ENCODE measurements around the gene P2RY14.

P2RY14 gene

DNA sequence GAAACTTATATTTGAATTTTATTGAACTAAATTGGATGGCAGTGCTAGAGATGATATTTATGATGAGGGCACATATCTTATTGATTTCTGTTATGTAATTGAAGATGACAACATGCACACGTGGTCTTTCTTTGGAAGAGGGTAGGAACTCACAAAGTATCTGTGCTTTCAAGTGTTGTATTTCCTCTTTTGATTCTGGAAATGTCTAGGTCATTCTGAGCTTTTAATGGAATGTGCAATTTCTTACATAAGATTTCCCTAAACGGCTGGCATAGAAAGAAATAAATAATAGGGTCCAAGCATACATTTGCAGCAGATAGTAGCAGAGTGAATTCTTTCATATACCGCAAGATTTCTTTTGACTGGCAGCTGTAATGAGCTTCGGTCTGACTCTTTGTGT is 65.2 kb downstream of the P2RY14 start:
- no peak for DNase-seq

DNA sequence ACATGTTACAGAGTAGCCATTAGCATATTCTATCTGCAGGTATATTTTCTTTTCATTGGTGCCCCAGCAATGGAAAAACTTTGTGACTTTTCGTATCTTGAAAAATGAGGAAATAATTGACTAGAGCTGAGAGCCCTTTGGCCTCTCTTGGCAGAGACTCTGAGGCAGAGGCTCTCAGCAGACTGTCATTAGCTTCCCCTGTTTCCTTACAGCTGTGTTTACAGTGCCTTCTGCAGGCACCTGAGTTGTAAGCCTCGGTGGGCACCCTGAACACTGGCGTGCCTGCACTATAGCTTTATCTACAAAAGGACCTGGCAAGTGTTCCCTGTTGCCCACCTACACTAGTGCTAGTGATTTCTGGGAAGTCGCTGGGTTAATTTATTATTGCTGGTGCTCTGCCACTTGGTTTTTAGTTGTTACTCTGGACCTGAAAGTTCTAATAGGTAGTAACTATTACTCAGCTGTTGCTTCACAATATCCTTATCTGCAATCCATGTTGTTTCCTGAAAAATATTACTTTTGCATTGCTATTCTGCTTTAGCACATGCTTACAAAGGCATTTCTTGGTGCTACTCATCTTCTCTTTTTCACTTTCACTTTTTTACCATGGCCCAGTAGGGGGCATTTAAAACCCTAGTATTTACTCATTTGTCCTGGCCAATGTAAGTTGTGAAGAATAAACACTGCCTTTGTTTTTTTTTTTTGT is 67.5 kb downstream of the P2RY14 start:
- DNase-seq, result no peak

DNA sequence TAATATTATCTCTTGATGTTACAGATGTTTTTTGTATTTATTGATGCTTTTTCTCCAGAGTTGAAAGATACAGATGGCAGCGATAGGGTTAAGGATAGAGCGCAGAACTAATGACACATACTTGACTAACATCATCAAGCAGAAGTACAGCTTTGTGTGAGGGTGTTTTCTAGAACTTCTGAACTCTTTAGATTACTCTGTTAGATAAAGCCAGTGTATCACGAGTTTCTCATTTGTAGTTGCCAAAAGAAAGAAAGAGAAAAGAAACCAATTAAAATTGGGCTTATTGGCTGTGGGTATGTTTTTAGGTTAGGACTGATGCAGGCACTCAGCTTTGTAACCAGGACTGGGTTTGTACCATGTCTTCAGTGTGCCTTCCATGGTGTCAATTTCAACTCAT is 68.7 kb downstream of the P2RY14 start:
- DNase-seq, result no peak

DNA sequence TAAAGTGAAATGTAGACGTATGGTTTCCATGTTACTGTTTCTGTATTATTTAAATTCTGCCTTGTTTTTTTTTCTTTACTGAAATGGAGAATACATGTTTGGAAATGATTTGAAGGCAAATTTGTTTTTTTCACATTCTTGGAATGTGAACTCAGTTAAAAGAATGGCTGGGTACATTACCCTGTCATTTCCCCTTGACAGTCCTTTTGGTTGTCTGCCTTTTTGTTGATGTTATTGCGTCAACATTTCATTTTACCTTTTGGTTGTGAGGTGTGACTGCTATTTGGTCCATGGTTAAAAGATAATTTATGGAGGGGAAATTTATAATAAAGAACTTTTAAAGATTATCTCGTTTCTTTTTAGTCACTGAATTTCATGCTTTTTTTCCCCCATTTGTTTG is 72.1 kb downstream of the P2RY14 start:
- DNase-seq, result no peak

DNA sequence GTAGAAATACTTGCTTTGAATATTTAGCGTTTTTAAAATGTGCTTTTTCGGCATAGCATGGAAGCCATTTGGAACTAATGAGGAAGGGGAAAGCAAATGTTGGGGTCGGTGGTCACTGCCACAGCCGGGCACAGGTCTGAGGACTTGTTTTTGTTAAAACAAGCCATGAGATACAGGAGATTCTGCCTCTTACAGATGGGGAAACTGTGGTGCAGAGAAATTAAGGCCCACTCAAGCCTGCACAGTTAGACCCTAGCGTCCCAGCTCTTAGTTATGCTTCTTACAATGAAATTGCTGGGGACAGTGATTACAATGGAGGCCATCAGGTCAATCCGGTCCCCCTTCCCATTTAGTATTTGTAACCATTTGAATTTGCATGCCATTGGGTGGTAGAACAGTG is 72.9 kb downstream of the P2RY14 start:
- no peak for DNase-seq

DNA sequence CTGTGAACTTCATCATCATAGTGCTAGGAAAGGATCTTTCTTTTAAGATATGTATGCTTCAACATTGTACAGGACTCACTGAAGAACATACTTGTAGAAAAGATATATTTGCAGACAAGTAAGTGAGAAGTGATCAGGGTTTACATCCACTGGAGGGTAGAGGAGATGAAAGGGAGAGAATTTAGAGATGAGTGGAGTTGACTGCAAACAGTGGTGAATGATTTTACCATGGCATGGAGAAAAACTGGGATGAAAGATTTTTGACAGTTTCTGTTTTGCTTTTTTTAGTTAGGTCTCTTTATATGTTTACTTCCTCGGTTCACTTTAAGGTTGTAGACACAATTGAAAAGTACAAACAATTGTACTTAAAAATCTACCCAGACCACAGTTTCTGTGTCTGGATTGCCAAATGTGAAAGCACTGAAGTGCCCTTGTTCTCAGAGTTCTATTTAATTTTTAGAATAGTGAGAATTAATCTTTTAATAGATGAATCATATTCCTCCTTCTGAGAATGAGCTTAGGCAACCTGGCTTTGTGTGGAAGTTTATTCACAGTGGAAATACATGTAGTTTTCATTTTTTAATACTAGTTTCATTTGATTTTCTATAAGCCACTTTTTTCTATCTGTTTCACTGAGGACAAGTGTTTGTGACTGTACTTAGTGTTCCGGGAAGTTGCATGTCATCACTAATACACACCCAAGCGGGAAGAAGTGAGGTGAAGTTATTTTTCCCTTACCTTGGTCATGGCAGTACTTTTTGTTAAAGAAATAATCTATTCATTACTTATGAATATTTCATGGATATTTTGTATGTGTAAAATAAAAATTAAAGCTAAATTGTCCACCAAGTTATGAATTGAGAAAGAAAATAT is 73.6 kb downstream of the P2RY14 start:
- no peak for DNase-seq

- DNase-seq, result no peak
Measured at GRCh38 chr3:151203051-151203420, 75.3 kb downstream of the P2RY14 start, which contains the start of gene GPR171. Gene GPR171 (minus strand): TSS chr3:151203216. CDS start chr3:151199386, 3,830 bp downstream.

- no peak for DNase-seq
Measured at GRCh38 chr3:151201051-151201730, 77.2 kb downstream of the P2RY14 start.

DNA sequence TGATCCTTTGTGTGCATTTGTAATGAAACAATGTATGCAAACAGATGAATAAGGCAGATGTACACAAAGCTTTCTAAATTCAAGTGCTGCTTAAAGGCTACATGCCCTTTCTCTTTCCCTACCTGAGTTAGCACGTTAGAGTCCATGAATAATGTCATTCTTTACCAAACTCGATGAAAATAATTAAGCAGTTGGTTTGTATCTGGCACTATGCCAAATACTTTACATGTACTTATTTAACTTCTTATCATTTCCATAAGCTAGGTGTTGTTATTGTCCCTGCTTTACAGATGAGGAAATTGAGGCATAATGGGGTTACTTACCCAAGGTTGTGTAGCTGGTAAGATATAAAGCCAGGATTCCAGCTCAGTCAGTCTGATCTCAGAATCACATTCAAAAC is 77.8 kb downstream of the P2RY14 start:
- DNase-seq, result no peak

DNA sequence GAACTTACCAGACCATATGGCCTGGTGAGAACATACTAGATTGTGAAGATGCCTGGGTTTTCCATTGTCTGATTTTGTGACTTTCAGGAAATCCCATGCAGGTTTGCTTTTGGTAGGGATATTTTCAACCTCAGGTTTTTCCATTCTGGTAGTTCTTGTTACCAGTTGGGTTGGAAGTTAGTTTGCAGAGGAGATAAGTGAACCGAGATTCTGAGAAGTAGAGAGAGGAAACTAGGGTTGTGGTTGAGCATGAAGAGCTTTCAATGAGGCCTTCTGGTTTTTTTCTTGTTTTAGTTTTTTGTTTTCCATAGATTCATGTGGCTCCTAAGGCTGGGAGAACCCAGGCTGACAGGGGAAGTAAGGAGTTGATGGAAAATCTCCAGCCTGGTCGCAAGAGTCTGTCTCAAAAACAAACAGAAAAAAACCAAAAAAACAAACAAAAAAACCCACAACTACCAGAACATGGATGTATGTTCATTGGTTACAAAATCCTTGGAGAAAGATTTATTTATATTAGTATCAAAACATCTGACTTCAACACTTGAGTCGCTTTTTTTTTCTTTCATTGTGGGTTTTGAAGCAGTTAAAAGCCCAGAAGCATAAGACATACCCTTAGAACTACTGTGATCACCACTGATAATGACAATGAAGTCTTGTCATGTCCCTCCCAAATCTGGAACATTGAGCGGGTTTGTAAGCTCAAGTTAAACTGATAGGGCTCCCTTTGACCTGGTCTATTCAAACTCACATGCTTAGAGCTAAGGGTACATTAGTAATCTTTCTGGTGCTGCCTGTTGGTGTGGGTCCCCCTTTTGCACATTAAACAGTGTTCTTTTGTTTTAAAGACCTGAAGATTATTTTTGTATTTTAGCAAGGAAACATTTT is 78.5 kb downstream of the P2RY14 start:
- no peak for DNase-seq

GRCh38 chr3:151198849-151199248 is 79.5 kb downstream of the P2RY14 start:
- no peak for DNase-seq

GRCh38 chr3:151197981-151198767 is 80.2 kb downstream of the P2RY14 start:
- no peak for DNase-seq

DNA sequence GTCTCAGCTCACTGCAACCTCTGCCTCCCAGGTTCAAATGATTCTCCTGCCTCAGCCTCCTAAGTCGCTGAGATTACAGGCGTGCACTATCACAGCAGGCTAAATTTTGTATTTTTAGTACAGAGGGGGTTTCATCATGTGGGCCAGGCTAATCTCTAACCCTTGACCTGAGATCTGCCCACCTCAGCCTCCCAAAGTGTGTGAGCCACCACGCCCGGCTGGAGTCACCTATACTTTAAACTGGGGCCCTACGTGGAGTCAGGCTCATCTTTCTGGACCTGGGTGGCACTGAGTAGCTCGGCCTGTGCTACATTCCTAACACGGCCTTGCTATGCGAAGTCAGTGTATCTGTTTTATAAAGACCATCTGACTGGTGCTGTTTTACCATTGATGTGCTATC is 81.1 kb downstream of the P2RY14 start:
- DNase-seq, result no peak

DNA sequence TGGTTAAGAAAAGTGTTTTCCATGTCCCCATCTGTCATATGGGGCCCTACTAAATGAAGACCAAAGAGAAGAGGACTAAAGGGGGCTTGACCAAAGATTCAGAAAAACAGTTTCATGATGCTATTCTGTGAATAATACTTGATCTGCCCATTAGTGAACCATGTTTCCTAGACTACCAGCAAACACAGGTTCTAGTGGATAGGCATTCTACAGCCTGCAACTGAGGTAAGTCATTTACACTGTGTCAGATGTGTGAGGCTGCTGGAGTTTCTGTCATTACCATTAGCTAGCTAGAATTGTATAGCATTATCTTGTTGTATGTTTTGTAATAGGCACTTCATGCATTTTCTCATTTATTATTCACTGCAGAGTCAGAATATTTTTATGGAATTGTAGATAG is 81.9 kb downstream of the P2RY14 start:
- DNase-seq, result no peak

- no peak for DNase-seq
Measured at GRCh38 chr3:151195826-151196225, 82.5 kb downstream of the P2RY14 start.

DNA sequence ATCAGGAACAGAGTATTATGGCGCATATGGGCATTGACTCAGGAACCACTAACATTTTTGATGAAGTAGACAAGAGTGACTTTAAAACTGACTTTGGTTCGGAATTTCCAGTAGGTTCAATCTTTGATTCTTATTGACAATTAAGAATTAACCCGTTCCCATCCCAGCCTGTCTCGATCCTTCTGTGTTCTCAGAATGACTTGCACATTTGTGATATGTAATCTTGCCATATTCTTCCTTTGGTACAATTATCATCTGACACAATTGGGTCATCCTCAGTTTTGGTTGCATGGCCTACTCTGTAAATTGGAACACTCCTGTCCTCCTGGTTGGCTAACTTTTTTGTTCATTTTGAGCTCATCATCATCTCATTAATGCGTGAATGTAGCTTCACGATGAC is 85.8 kb downstream of the P2RY14 start:
- no peak for DNase-seq

DNA sequence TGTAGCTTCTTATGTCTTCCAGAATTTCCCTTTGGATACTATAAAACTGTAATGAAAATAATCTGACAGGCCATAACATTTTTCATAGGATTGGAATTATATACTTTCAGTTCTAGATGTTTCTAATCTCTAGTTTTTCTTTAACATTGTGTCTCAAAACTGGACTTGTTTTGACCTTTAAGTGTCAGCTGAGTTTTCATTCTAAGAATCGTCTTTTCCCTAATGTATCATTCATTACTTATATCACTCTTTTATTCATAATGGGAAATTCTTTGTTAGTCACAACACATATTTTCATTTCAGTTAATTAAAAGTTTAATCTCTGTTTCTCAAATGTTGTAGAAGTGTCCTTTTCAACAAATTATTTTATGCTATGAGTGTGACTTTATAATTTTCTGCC is 87.2 kb downstream of the P2RY14 start:
- no peak for DNase-seq

GRCh38 chr3:151183265-151183671 is 95.1 kb downstream of the P2RY14 start:
- no peak for DNase-seq

- DNase-seq, result no peak
Measured at GRCh38 chr3:151182349-151183079, 95.8 kb downstream of the P2RY14 start.

- DNase-seq, result no peak
Measured at GRCh38 chr3:151178208-151178845, 100.0 kb downstream of the P2RY14 start.

GRCh38 chr3:151175952-151176351 is 102.4 kb downstream of the P2RY14 start:
- no peak for DNase-seq
